ENCODE data around the gene NEUROD4.

DNA sequence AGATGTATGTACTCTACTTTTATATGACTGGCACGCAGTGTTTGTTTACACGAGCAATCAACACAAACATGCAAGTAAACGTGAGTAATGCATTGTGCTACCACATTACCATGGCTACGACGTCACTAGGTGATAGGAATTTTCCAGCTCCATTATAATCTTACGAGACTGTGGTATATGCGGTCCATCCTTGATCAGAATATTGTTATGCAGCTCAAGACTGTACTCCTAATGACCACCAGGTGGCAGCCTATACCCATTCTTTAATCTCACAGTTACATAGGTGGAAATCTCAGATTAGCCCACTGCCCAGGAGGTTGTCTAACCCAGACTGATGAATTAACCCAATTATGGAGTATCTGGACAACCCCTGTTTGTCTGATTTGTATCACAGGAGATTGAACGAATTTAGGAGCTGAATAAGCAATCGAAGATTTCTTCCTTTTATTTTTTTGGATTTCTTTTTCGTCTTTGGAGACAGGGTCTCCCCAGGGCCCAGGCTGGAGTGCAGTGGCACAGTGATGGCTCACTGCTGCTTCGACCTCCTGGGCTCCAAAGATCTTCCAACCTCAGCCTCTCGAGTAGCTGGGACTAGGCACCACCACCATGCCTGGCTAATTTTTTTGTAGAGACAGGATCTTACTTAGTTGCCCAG lies 26.5 kb upstream of the NEUROD4 start:
- no peak for TF ChIP-seq POLR2AphosphoS5 (IDR thresholded peaks at IDR 0.05)
- TF ChIP-seq, protein P1, sequence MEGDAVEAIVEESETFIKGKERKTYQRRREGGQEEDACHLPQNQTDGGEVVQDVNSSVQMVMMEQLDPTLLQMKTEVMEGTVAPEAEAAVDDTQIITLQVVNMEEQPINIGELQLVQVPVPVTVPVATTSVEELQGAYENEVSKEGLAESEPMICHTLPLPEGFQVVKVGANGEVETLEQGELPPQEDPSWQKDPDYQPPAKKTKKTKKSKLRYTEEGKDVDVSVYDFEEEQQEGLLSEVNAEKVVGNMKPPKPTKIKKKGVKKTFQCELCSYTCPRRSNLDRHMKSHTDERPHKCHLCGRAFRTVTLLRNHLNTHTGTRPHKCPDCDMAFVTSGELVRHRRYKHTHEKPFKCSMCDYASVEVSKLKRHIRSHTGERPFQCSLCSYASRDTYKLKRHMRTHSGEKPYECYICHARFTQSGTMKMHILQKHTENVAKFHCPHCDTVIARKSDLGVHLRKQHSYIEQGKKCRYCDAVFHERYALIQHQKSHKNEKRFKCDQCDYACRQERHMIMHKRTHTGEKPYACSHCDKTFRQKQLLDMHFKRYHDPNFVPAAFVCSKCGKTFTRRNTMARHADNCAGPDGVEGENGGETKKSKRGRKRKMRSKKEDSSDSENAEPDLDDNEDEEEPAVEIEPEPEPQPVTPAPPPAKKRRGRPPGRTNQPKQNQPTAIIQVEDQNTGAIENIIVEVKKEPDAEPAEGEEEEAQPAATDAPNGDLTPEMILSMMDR (IDR thresholded peaks at IDR 0.05): peak; percentile 72 to 92 (median 90)

Data from upper lobe of left lung (tissue), 4 donors.